ENCODE results near the gene BRIP1. TPM values are rescaled to one million over a fixed set of nuclear protein-coding genes. Genes with fewer than 3 reads are reported as not detected.
A peak's percentile ranks its signal among the peaks of the same experiment; 100 is the strongest.

Gene BRIP1
- total RNA-seq, 2 donors from 2014 or later: 1.9 to 3.3 TPM

DNA sequence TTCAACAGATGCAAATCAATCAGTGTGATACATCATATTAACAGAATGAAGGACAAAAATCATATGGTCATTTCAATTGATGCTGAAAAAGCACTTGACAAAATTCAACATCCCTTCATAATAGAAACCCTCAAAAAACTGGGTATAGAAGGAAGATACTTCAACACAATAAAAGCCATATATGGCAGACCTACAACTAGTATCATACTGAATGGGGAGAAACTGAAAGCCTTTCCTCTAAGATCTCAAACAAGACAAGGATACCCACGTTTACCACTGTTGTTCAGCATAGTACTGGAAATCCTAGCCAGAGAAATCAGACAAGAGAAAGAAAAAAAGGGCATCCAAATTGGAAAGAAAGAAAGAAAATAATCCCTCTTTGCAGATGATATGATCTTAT, 225.2 kb downstream of the BRIP1 start:
- DNase-seq (no peak), ATAC-seq (no peak)
- intact Hi-C loops (cut with DNase I, micrococcal nuclease): no loop called here

DNA sequence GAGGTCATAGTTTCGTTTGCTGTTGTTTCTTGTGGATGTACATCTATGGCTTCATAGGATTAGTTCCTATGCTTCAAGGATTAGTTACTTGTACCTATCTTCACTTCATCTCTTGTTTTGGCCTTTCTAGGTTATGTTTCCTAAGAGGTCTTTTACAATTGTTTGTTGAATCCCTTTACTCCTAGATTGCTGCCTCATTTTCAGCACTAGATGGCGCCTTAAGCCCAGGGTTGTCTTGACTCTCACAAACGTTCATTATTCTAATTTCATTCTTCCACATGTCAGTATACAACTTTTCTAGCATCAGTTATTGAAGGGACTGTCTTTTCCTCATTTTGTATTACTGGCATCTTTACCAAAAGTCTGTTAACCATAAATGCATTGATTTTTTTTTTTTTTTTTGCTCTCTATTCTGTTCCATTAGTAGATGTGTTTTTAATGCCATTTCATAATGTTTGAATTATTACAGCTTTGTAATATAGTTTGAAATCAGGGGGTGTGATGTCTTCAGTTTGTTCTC, 227.4 kb downstream of the BRIP1 start:
- intact Hi-C loops (cut with DNase I, micrococcal nuclease): no loop called here
- peak in 1 of 2 donors; percentile 41 for DNase-seq
- ATAC-seq: peak; percentile 52

DNA sequence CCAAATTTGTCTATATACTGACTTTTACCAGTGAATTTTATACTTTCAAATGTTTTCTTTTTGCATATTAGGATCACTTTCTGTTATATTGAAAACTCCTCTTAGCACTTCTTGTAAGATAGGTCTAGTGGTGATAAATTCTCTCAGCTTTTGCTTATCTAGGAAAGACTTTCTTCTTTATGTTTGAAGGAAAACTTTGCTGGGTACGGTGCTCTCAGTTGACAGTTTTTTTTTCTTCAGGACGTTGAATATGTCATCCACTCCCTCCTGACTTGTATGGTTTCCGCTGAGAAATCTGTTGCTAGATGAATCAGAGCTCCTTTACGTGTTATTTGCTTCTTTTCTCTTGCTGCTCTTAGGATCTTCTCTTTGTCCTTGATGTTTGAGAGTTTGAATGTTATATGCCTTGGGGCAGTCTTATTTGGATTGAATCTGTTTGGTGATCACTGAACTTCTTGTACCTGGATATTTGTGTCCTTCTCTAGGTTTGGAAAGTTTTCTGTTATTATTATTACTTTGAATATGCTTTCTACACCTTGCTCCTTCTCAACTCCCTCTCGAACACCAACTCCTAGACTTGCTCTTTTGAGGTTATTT, 228.3 kb downstream of the BRIP1 start:
- no peak for ATAC-seq
- DNase-seq: no peak
- intact Hi-C loops (cut with DNase I, micrococcal nuclease): no loop called here

DNA sequence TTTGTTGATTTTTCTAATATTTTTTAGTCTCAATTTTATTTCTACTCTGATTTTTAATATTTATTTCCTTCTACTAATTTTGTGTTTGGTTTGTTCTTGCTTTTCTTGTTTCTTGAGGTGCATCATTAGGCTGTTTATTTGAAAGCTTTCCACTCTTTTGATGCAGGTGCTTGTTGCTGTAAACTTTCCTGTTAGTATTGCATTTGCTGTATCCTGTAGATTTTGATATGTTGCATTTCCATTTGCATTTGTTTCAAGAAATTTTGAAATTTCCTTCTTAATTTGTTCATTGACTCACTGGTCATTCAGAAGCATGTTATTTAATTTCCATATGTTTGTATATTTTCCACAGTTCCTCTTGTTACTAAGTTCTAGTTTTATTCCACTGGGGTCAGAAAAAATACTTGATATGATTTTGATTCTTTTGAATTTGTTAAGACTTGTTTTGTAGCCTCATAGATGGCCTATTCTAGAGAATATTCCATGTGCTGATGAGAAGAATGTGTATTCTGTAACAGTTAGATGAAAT, 229.3 kb downstream of the BRIP1 start:
- intact Hi-C loops (cut with DNase I, micrococcal nuclease): no loop called here
- no peak for DNase-seq

DNA sequence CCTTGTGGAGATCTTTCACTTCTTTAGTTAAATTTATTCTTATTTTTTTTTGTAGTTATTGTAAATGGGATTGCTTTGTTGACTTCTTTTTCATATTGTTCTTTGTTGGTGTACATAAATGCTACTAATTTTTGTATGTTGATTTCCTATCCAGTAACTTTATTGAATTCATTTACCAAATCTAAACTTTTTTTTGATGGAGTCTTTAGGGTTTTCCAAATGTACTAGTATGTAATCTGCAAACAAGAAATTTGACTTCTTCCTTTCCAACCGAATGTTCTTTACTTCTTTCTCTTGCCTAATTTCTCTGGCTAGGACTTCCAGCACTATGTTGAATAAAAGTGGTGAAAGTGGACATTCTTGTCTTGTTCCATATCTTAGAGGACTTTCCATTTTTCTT, 230.5 kb downstream of the BRIP1 start:
- intact Hi-C loops (cut with DNase I, micrococcal nuclease): no loop called here
- no peak for DNase-seq
- no peak for ATAC-seq

More for the DNA sequence above, 229.3 kb downstream of the BRIP1 start:
- no peak for ATAC-seq

DNA sequence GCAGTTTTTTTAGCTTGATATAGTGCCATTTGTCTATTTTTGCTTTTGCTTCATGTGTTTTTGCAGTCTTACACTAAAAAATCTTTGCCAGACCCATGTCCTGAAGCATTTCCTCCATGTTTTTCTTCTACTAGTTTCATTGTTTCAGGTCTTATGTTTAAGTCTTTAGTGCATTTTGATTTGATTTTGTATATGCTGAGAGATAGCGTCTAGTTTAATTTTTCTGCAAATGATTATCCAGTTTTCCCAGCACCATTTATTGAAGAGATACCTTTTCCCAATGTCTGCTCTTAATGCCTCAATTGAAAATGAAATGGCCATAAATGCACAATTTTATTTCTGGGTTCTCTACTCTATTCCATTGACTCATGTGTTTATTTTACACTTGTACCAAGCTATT, 231.5 kb downstream of the BRIP1 start:
- DNase-seq: no peak
- ATAC-seq: no peak
- intact Hi-C loops (cut with DNase I, micrococcal nuclease): no loop called here

Other genes starting within 250 kb of the BRIP1 start
- gene INTS2, start 64.5 kb upstream of the BRIP1 start, total RNA-seq: 1 to 10 TPM; 9.2 to 9.8 TPM
- 10 to 100 TPM; 80.3 to 85.7 TPM for gene MED13, start 201.8 kb upstream of the BRIP1 start, total RNA-seq